Measurements from ENCODE around the gene TPO.

The TPO gene

GRCh38 chr2:1450915-1451314, 37.7 kb downstream of the TPO start:
- H3K27me3 ChIP-seq (ENCODE audit: insufficient read depth, low read length), result no peaks in the 10 kb centered on the region
- no peaks in the 10 kb centered on the region for H3K36me3 ChIP-seq (ENCODE audit: insufficient read depth, low read length)
- 68% methylated on average over 4 of the region's 4 CpGs for WGBS
- H3K9ac ChIP-seq (ENCODE audit: low read depth, low read length), result no peak overlapping the region
- no peak overlapping the region for H3K4me3 ChIP-seq (ENCODE audit: low read length)
- no peaks in the 10 kb centered on the region for H3K4me1 ChIP-seq (ENCODE audit: insufficient read depth, low read length)
- no peak overlapping the region for H3K27ac ChIP-seq (ENCODE audit: low read depth, low read length)
- no peaks in the 10 kb centered on the region for H3K9me3 ChIP-seq (ENCODE audit: insufficient read depth, low read depth, low read length)

- no peak overlapping the region for H3K9ac ChIP-seq (ENCODE audit: low read depth, low read length)
- no peaks in the 10 kb centered on the region for H3K36me3 ChIP-seq (ENCODE audit: insufficient read depth, low read length)
- no peaks in the 10 kb centered on the region for H3K4me1 ChIP-seq (ENCODE audit: insufficient read depth, low read length)
- no peaks in the 10 kb centered on the region for H3K9me3 ChIP-seq (ENCODE audit: insufficient read depth, low read depth, low read length)
- no peak overlapping the region for H3K27ac ChIP-seq (ENCODE audit: low read depth, low read length)
- no peaks in the 10 kb centered on the region for H3K27me3 ChIP-seq (ENCODE audit: insufficient read depth, low read length)
- 95% methylated on average over 5 of the region's 5 CpGs for WGBS
- H3K4me3 ChIP-seq (ENCODE audit: low read length), result no peak overlapping the region
Measured at GRCh38 chr2:1451422-1451821, 38.2 kb downstream of the TPO start.

GRCh38 chr2:1453561-1453960, 40.3 kb downstream of the TPO start:
- no peaks in the 10 kb centered on the region for H3K9me3 ChIP-seq (ENCODE audit: insufficient read depth, low read depth, low read length)
- 93% methylated on average over 12 of the region's 12 CpGs for WGBS

GRCh38 chr2:1454346-1454745, 41.1 kb downstream of the TPO start:
- H3K27ac ChIP-seq (ENCODE audit: low read depth, low read length), result no peak overlapping the region
- H3K9ac ChIP-seq (ENCODE audit: low read depth, low read length), result no peak overlapping the region
- H3K27me3 ChIP-seq (ENCODE audit: insufficient read depth, low read length), result no peaks in the 10 kb centered on the region
- H3K36me3 ChIP-seq (ENCODE audit: insufficient read depth, low read length), result no peaks in the 10 kb centered on the region
- 94% methylated on average over 7 of the region's 7 CpGs for WGBS
- H3K9me3 ChIP-seq (ENCODE audit: insufficient read depth, low read depth, low read length), result no peaks in the 10 kb centered on the region
- no peaks in the 10 kb centered on the region for H3K4me1 ChIP-seq (ENCODE audit: insufficient read depth, low read length)
- no peak overlapping the region for H3K4me3 ChIP-seq (ENCODE audit: low read length)

More at GRCh38 chr2:1453561-1453960, 40.3 kb downstream of the TPO start:
- no peak overlapping the region for H3K9ac ChIP-seq (ENCODE audit: low read depth, low read length)
- H3K4me1 ChIP-seq (ENCODE audit: insufficient read depth, low read length), result no peaks in the 10 kb centered on the region
- H3K27ac ChIP-seq (ENCODE audit: low read depth, low read length), result no peak overlapping the region
- no peaks in the 10 kb centered on the region for H3K36me3 ChIP-seq (ENCODE audit: insufficient read depth, low read length)
- no peak overlapping the region for H3K4me3 ChIP-seq (ENCODE audit: low read length)
- H3K27me3 ChIP-seq (ENCODE audit: insufficient read depth, low read length), result no peaks in the 10 kb centered on the region

GRCh38 chr2:1455466-1455865, 42.2 kb downstream of the TPO start:
- no peaks in the 10 kb centered on the region for H3K4me1 ChIP-seq (ENCODE audit: insufficient read depth, low read length)
- H3K9ac ChIP-seq (ENCODE audit: low read depth, low read length), result no peak overlapping the region
- no peaks in the 10 kb centered on the region for H3K27me3 ChIP-seq (ENCODE audit: insufficient read depth, low read length)
- H3K4me3 ChIP-seq (ENCODE audit: low read length), result no peak overlapping the region
- no peak overlapping the region for H3K27ac ChIP-seq (ENCODE audit: low read depth, low read length)
- H3K9me3 ChIP-seq (ENCODE audit: insufficient read depth, low read depth, low read length), result no peaks in the 10 kb centered on the region
- WGBS, result 89% methylated on average over 6 of the region's 6 CpGs
- H3K36me3 ChIP-seq (ENCODE audit: insufficient read depth, low read length), result no peaks in the 10 kb centered on the region

GRCh38 chr2:1458432-1458831, 45.2 kb downstream of the TPO start:
- Histone ChIP-seq H3K9ac (ENCODE audit: low read depth, low read length) (no peak overlapping the region), H3K4me1 (ENCODE audit: insufficient read depth, low read length) (no peaks in the 10 kb centered on the region), H3K4me3 (ENCODE audit: low read length) (no peak overlapping the region), H3K36me3 (ENCODE audit: insufficient read depth, low read length) (no peaks in the 10 kb centered on the region), H3K27me3 (ENCODE audit: insufficient read depth, low read length) (no peaks in the 10 kb centered on the region), H3K27ac (ENCODE audit: low read depth, low read length) (no peak overlapping the region), H3K9me3 (ENCODE audit: insufficient read depth, low read depth, low read length) (no peaks in the 10 kb centered on the region)
- WGBS, result 90% methylated on average over 2 of the region's 2 CpGs

- no peak overlapping the region for H3K4me3 ChIP-seq (ENCODE audit: low read length)
- no peak overlapping the region for H3K27ac ChIP-seq (ENCODE audit: low read depth, low read length)
- no peaks in the 10 kb centered on the region for H3K36me3 ChIP-seq (ENCODE audit: insufficient read depth, low read length)
- WGBS, result 92% methylated on average over 7 of the region's 7 CpGs
- H3K9me3 ChIP-seq (ENCODE audit: insufficient read depth, low read depth, low read length), result no peaks in the 10 kb centered on the region
- H3K9ac ChIP-seq (ENCODE audit: low read depth, low read length), result no peak overlapping the region
- no peaks in the 10 kb centered on the region for H3K4me1 ChIP-seq (ENCODE audit: insufficient read depth, low read length)
- H3K27me3 ChIP-seq (ENCODE audit: insufficient read depth, low read length), result no peaks in the 10 kb centered on the region
Measured at GRCh38 chr2:1459727-1460126, 46.5 kb downstream of the TPO start.

GRCh38 chr2:1460851-1461418, 47.7 kb downstream of the TPO start:
- no peak overlapping the region for H3K27ac ChIP-seq (ENCODE audit: low read depth, low read length)
- no peak overlapping the region for H3K9ac ChIP-seq (ENCODE audit: low read depth, low read length)
- WGBS, result 81% methylated on average over 8 of the region's 11 CpGs
- no peaks in the 10 kb centered on the region for H3K36me3 ChIP-seq (ENCODE audit: insufficient read depth, low read length)
- no peak overlapping the region for H3K4me3 ChIP-seq (ENCODE audit: low read length)
- no peaks in the 10 kb centered on the region for H3K4me1 ChIP-seq (ENCODE audit: insufficient read depth, low read length)
- H3K27me3 ChIP-seq (ENCODE audit: insufficient read depth, low read length), result no peaks in the 10 kb centered on the region
- H3K9me3 ChIP-seq (ENCODE audit: insufficient read depth, low read depth, low read length), result no peaks in the 10 kb centered on the region

GRCh38 chr2:1461507-1462390, 48.5 kb downstream of the TPO start:
- no peak overlapping the region for H3K9ac ChIP-seq (ENCODE audit: low read depth, low read length)
- no peak overlapping the region for H3K27ac ChIP-seq (ENCODE audit: low read depth, low read length)
- WGBS, result 82% methylated on average over 28 of the region's 28 CpGs
- no peaks in the 10 kb centered on the region for H3K4me1 ChIP-seq (ENCODE audit: insufficient read depth, low read length)
- H3K9me3 ChIP-seq (ENCODE audit: insufficient read depth, low read depth, low read length), result no peaks in the 10 kb centered on the region
- H3K27me3 ChIP-seq (ENCODE audit: insufficient read depth, low read length), result no peaks in the 10 kb centered on the region
- no peak overlapping the region for H3K4me3 ChIP-seq (ENCODE audit: low read length)
- H3K36me3 ChIP-seq (ENCODE audit: insufficient read depth, low read length), result no peaks in the 10 kb centered on the region

- Histone ChIP-seq H3K4me3 (ENCODE audit: low read length) (no peak overlapping the region), H3K27ac (ENCODE audit: low read depth, low read length) (no peak overlapping the region), H3K27me3 (ENCODE audit: insufficient read depth, low read length) (no peaks in the 10 kb centered on the region), H3K9ac (ENCODE audit: low read depth, low read length) (no peak overlapping the region), H3K4me1 (ENCODE audit: insufficient read depth, low read length) (no peaks in the 10 kb centered on the region), H3K36me3 (ENCODE audit: insufficient read depth, low read length) (no peaks in the 10 kb centered on the region), H3K9me3 (ENCODE audit: insufficient read depth, low read depth, low read length) (no peaks in the 10 kb centered on the region)
- 93% methylated on average over 4 of the region's 4 CpGs for WGBS
Measured at GRCh38 chr2:1462994-1463393, 49.7 kb downstream of the TPO start.

GRCh38 chr2:1472350-1472749, 59.1 kb downstream of the TPO start:
- Histone ChIP-seq H3K27me3 (ENCODE audit: insufficient read depth, low read length) (no peaks in the 10 kb centered on the region), H3K4me1 (ENCODE audit: insufficient read depth, low read length) (peaks cover 7% of the 10 kb centered on the region), H3K36me3 (ENCODE audit: insufficient read depth, low read length) (no peaks in the 10 kb centered on the region), H3K9me3 (ENCODE audit: insufficient read depth, low read depth, low read length) (peaks cover 3% of the 10 kb centered on the region; the same call in 1 of the 2 replicates), H3K4me3 (ENCODE audit: low read length) (no peak overlapping the region), H3K27ac (ENCODE audit: low read depth, low read length) (no peak overlapping the region), H3K9ac (ENCODE audit: low read depth, low read length) (no peak overlapping the region)
- WGBS, result 95% methylated on average over 9 of the region's 9 CpGs
